HEK293 (cell line): ENCODE measurements around the gene AURKB.
A peak's percentile ranks its signal among the peaks of the same experiment; 100 is the strongest.

Experiments
- ATF2 ChIP-seq: fragments of 450-650 bp; formaldehyde crosslinking; IDR thresholded peaks from 2 replicates; pipeline ENCODE4 v1.5.1; 2016; ENCODE audit warnings: missing biosample characterization, missing genetic modification characterization, low read depth
- FEZF1 ChIP-seq: fragments of 450-650 bp; formaldehyde crosslinking; IDR thresholded peaks from 2 replicates; pipeline ENCODE4 v1.5.1; 2016; ENCODE audit warnings: missing biosample characterization, missing genetic modification characterization
- HOXA7 ChIP-seq: sonication (generic); formaldehyde crosslinking; IDR thresholded peaks from 2 replicates; pipeline ENCODE4 v1.8.1; 2022; ENCODE audit warnings: missing genetic modification reagents, borderline replicate concordance
- IKZF3 ChIP-seq: fragments of 450-650 bp; IDR thresholded peaks from 2 replicates; pipeline ENCODE4 v1.5.0; 2018; ENCODE audit warnings: missing biosample characterization, mild to moderate bottlenecking, missing genetic modification characterization, moderate library complexity
- INSM2 ChIP-seq: fragments of 450-650 bp; formaldehyde crosslinking; IDR thresholded peaks from 2 replicates; pipeline ENCODE4 v1.5.1; 2016; ENCODE audit warnings: missing biosample characterization, missing genetic modification characterization
- KLF16 ChIP-seq: fragments of 450-650 bp; formaldehyde crosslinking; IDR thresholded peaks from 2 replicates; pipeline ENCODE4 v1.5.1; 2017; ENCODE audit warnings: missing biosample characterization, missing genetic modification characterization
- MEIS1 ChIP-seq: sonication (generic); formaldehyde crosslinking; IDR thresholded peaks from 2 replicates; pipeline ENCODE4 v1.8.1; 2022; ENCODE audit warnings: missing genetic modification reagents, mild to moderate bottlenecking, borderline replicate concordance
- OSR2 ChIP-seq: fragments of 450-650 bp; formaldehyde crosslinking; IDR thresholded peaks from 2 replicates; pipeline ENCODE4 v1.5.1; 2016; ENCODE audit warnings: missing biosample characterization, missing genetic modification characterization
- PRDM6 ChIP-seq: fragments of 450-650 bp; formaldehyde crosslinking; IDR thresholded peaks from 2 replicates; pipeline ENCODE4 v1.5.1; 2017; ENCODE audit warnings: missing biosample characterization, missing genetic modification characterization
- RBAK ChIP-seq: fragments of 450-650 bp; formaldehyde crosslinking; IDR thresholded peaks from 2 replicates; pipeline ENCODE4 v1.5.1; 2016; ENCODE audit warnings: missing biosample characterization, missing genetic modification characterization
- REPIN1 ChIP-seq: fragments of 450-650 bp; formaldehyde crosslinking; IDR thresholded peaks from 2 replicates; pipeline ENCODE4 v1.5.1; 2017; ENCODE audit warnings: missing biosample characterization, missing genetic modification characterization, low read depth
- SCRT2 ChIP-seq: fragments of 450-650 bp; formaldehyde crosslinking; IDR thresholded peaks from 2 replicates; pipeline ENCODE4 v1.5.1; 2016; ENCODE audit warnings: missing biosample characterization, missing genetic modification characterization
- TSHZ1 ChIP-seq: fragments of 450-650 bp; formaldehyde crosslinking; IDR thresholded peaks from 2 replicates; pipeline ENCODE4 v1.5.1; 2016; ENCODE audit warnings: missing biosample characterization, missing genetic modification characterization, borderline replicate concordance
- ZNF121 ChIP-seq: fragments of 450-650 bp; formaldehyde crosslinking; IDR thresholded peaks from 2 replicates; pipeline ENCODE4 v1.5.1; 2016; ENCODE audit warnings: missing biosample characterization, missing genetic modification characterization
- ZNF155 ChIP-seq: fragments of 450-650 bp; formaldehyde crosslinking; IDR thresholded peaks from 2 replicates; pipeline ENCODE4 v1.5.1; 2016; ENCODE audit warnings: missing biosample characterization, missing genetic modification characterization
- ZNF2 ChIP-seq: fragments of 450-650 bp; formaldehyde crosslinking; IDR thresholded peaks from 2 replicates; pipeline ENCODE4 v1.5.1; 2016; ENCODE audit warnings: missing biosample characterization, missing genetic modification characterization
- ZNF239 ChIP-seq: fragments of 450-650 bp; formaldehyde crosslinking; IDR thresholded peaks from 2 replicates; pipeline ENCODE4 v1.5.1; 2016; ENCODE audit warnings: missing biosample characterization, missing genetic modification characterization
- ZNF302 ChIP-seq: fragments of 450-650 bp; formaldehyde crosslinking; IDR thresholded peaks from 2 replicates; pipeline ENCODE4 v1.5.1; 2016; ENCODE audit warnings: missing biosample characterization, missing genetic modification characterization, low read depth
- ZNF324 ChIP-seq: fragments of 450-650 bp; formaldehyde crosslinking; IDR thresholded peaks from 2 replicates; pipeline ENCODE4 v1.5.1; 2016; ENCODE audit warnings: missing biosample characterization, missing genetic modification characterization
- ZNF394 ChIP-seq: fragments of 450-650 bp; formaldehyde crosslinking; IDR thresholded peaks from 2 replicates; pipeline ENCODE4 v1.5.1; 2016; ENCODE audit warnings: missing biosample characterization, missing genetic modification characterization, mild to moderate bottlenecking, moderate library complexity, borderline replicate concordance
- ZNF510 ChIP-seq: fragments of 450-650 bp; formaldehyde crosslinking; IDR thresholded peaks from 2 replicates; pipeline ENCODE4 v1.5.1; 2018; ENCODE audit warnings: mild to moderate bottlenecking, missing genetic modification characterization, missing biosample characterization; ENCODE audit not compliant: insufficient replicate concordance
- ZNF544 ChIP-seq: fragments of 450-650 bp; formaldehyde crosslinking; IDR thresholded peaks from 2 replicates; pipeline ENCODE4 v1.5.0; 2017; ENCODE audit warnings: missing biosample characterization, missing genetic modification characterization
- ZNF560 ChIP-seq: fragments of 450-650 bp; formaldehyde crosslinking; IDR thresholded peaks from 2 replicates; pipeline ENCODE4 v1.5.1; 2017; ENCODE audit warnings: missing biosample characterization, missing genetic modification characterization, borderline replicate concordance
- ZNF571 ChIP-seq: fragments of 450-650 bp; formaldehyde crosslinking; IDR thresholded peaks from 2 replicates; pipeline ENCODE4 v1.5.0; 2017; ENCODE audit warnings: missing biosample characterization, missing genetic modification characterization
- ZNF596 ChIP-seq: fragments of 450-650 bp; IDR thresholded peaks from 2 replicates; pipeline ENCODE4 v1.5.0; 2018; ENCODE audit warnings: missing biosample characterization, mild to moderate bottlenecking, missing genetic modification characterization, moderate library complexity
- ZNF658 ChIP-seq: fragments of 450-650 bp; formaldehyde crosslinking; IDR thresholded peaks from 2 replicates; pipeline ENCODE4; 2016; ENCODE audit warnings: missing biosample characterization, missing genetic modification characterization
- ZNF701 ChIP-seq: fragments of 450-650 bp; formaldehyde crosslinking; IDR thresholded peaks from 2 replicates; pipeline ENCODE4 v1.5.1; 2016; ENCODE audit warnings: missing biosample characterization, missing genetic modification characterization
- ZNF785 ChIP-seq: fragments of 450-650 bp; formaldehyde crosslinking; IDR thresholded peaks from 2 replicates; pipeline ENCODE4 v1.5.1; 2016; ENCODE audit warnings: missing biosample characterization, missing genetic modification characterization
- ZNF791 ChIP-seq: fragments of 450-650 bp; formaldehyde crosslinking; IDR thresholded peaks from 2 replicates; pipeline ENCODE4 v1.5.1; 2016; ENCODE audit warnings: missing biosample characterization, missing genetic modification characterization
- ZNF792 ChIP-seq: fragments of 450-650 bp; formaldehyde crosslinking; IDR thresholded peaks from 2 replicates; pipeline ENCODE4 v1.5.1; 2016; ENCODE audit warnings: missing biosample characterization, missing genetic modification characterization
- ZSCAN18 ChIP-seq: fragments of 450-650 bp; formaldehyde crosslinking; IDR thresholded peaks from 2 replicates; pipeline ENCODE4 v1.5.1; 2016; ENCODE audit warnings: missing biosample characterization, missing genetic modification characterization

AURKB gene

GRCh38 chr17:8189711-8190477 is 20.5 kb downstream of the AURKB start, which contains the start of gene BORCS6 (continued):
- TF ChIP-seq ZNF510 (no peak), ZNF544 (tag by site-specific recombination) (no peak), SCRT2 (tag by site-specific recombination) (no peak), ATF2 (tag by site-specific recombination) (no peak), RBAK (tag by site-specific recombination) (no peak), IKZF3 (peak; percentile 83), ZNF2 (tag by site-specific recombination) (peak; percentile 56; the same call in 1 of the 2 replicates), ZNF121 (tag by site-specific recombination) (no peak), ZNF701 (no peak), KLF16 (tag by site-specific recombination) (peak; percentile 43; the same call in 1 of the 2 replicates), OSR2 (tag by site-specific recombination) (no peak), ZNF560 (no peak), ZSCAN18 (tag by site-specific recombination) (no peak), REPIN1 (tag by site-specific recombination) (no peak), ZNF302 (no peak), ZNF324 (tag by site-specific recombination) (0 out of 2 replicates have a peak, but pooled peaks have one; percentile 50), MEIS1 (CRISPR knock-in tag) (no peak), INSM2 (tag by site-specific recombination) (no peak), ZNF155 (tag by site-specific recombination) (no peak), PRDM6 (no peak), ZNF792 (tag by site-specific recombination) (0 out of 2 replicates have a peak, but pooled peaks have one; percentile 10), ZNF791 (no peak), TSHZ1 (tag by site-specific recombination) (no peak), ZNF394 (tag by site-specific recombination) (peak; percentile 51; the same call in 1 of the 2 replicates), ZNF596 (0 out of 2 replicates have a peak, but pooled peaks have one; percentile 46), FEZF1 (tag by site-specific recombination) (peak; percentile 27; the same call in 1 of the 2 replicates), ZNF571 (tag by site-specific recombination) (no peak), HOXA7 (no peak), ZNF785 (tag by site-specific recombination) (no peak), ZNF658 (tag by site-specific recombination) (no peak), ZNF239 (tag by site-specific recombination) (no peak)
